CD14-positive monocyte (primary cell): ENCODE results near the gene USP1. TPM values are rescaled to one million over a fixed set of nuclear protein-coding genes. Genes with fewer than 3 reads are reported as not detected.

Source experiments
- DNase-seq, 3 donors: peaks; one replicate each; pipeline ENCODE4 v3.0.0-alpha.2; 2011 to 2022
- H2AFZ ChIP-seq: 2 replicates; pipeline ENCODE4 v1.6.0; 2012; ENCODE audit warnings: mild to moderate bottlenecking, low read depth, low read length, inconsistent platforms; ENCODE audit not compliant: insufficient read depth, poor library complexity, severe bottlenecking
- H3K27ac ChIP-seq, 2 donors: 1 replicate in 1 of 2; 2 replicates in 1 of 2; pipeline ENCODE4 v1.5.1; 2012 to 2013; ENCODE audit warnings: low read length in 2 of 2, control low read depth in 1 of 2, inconsistent platforms in 1 of 2, low read depth in 1 of 2, mild to moderate bottlenecking in 1 of 2
- H3K27me3 ChIP-seq, 2 donors: one replicate each; pipeline versions ENCODE4 v1.6.0 to v1.6.1; 2011 to 2013; ENCODE audit warnings: low read length in 2 of 2; ENCODE audit not compliant: control insufficient read depth in 2 of 2, insufficient read depth in 2 of 2
- H3K36me3 ChIP-seq, 2 donors: replicated peaks in 1 of 2; 1 replicate in 1 of 2; 2 replicates in 1 of 2; pipeline versions ENCODE4 v1.5.1 to v1.6.1; 2012 to 2013; ENCODE audit warnings: low read length in 2 of 2, control low read depth in 1 of 2, inconsistent platforms in 1 of 2, mild to moderate bottlenecking in 1 of 2; ENCODE audit not compliant: insufficient read depth in 2 of 2, control insufficient read depth in 1 of 2
- H3K4me1 ChIP-seq, 2 donors: 1 replicate in 1 of 2; 2 replicates in 1 of 2; pipeline versions ENCODE4 v1.5.1 to v1.6.1; 2012 to 2013; ENCODE audit warnings: low read length in 2 of 2, control low read depth in 1 of 2, inconsistent platforms in 1 of 2, mild to moderate bottlenecking in 1 of 2, moderate library complexity in 1 of 2; ENCODE audit not compliant: insufficient read depth in 2 of 2, control insufficient read depth in 1 of 2
- H3K4me2 ChIP-seq: replicated peaks from 2 replicates; pipeline ENCODE3; 2012; ENCODE audit warnings: low read length, moderate library complexity, mild to moderate bottlenecking; ENCODE audit not compliant: poor library complexity, severe bottlenecking; ENCODE audit errors: extremely low read depth
- H3K4me3 ChIP-seq, 3 experiments: fragments of 200-600 bp in 1 of 3; sonication (generic) in 1 of 3; replicated peaks in 1 of 3; 1 replicate in 2 of 3; 2 replicates in 1 of 3; pipeline ENCODE4 v1.5.1; 2011 to 2013; ENCODE audit warnings: low read length in 3 of 3, mild to moderate bottlenecking in 3 of 3, control low read depth in 2 of 3, low read depth in 2 of 3, inconsistent platforms in 1 of 3, moderate library complexity in 1 of 3
- H3K79me2 ChIP-seq: 2 replicates; pipeline ENCODE4 v1.6.0; 2012; ENCODE audit warnings: mild to moderate bottlenecking, control low read depth, inconsistent platforms, low read length, moderate library complexity; ENCODE audit not compliant: insufficient read depth
- H3K9ac ChIP-seq: 2 replicates; pipeline ENCODE4 v1.6.0; 2017; ENCODE audit warnings: low read length, mild to moderate bottlenecking; ENCODE audit not compliant: insufficient read depth, poor library complexity, severe bottlenecking
- H3K9me3 ChIP-seq, 2 donors: replicated peaks in 1 of 2; 1 replicate in 1 of 2; 2 replicates in 1 of 2; pipeline versions ENCODE4 v1.5.1 to v1.6.1; 2012 to 2013; ENCODE audit warnings: low read length in 2 of 2, control low read depth in 1 of 2; ENCODE audit not compliant: control insufficient read depth in 1 of 2, insufficient read depth in 1 of 2
- H4K20me1 ChIP-seq: 2 replicates; pipeline ENCODE4 v1.6.0; 2012; ENCODE audit warnings: mild to moderate bottlenecking, low read length, control low read depth, moderate library complexity; ENCODE audit not compliant: insufficient read depth
- H3K27ac Mint-ChIP-seq, 7 donors: one replicate each; pipeline ENCODE4 v1.8.0; 2020; ENCODE audit warnings: mild to moderate bottlenecking in 7 of 7, mixed read lengths in 7 of 7, moderate library complexity in 6 of 7, inconsistent platforms in 2 of 7
- H3K27me3 Mint-ChIP-seq, 3 donors: one replicate each; pipeline ENCODE4 v1.8.0; 2021 to 2022; ENCODE audit warnings: low read depth in 3 of 3, mild to moderate bottlenecking in 3 of 3, mixed read lengths in 3 of 3, moderate library complexity in 3 of 3, inconsistent platforms in 1 of 3
- H3K36me3 Mint-ChIP-seq, 2 donors: one replicate each; pipeline ENCODE4 v1.8.0; 2020; ENCODE audit warnings: mixed read lengths in 2 of 2, inconsistent platforms in 1 of 2, mild to moderate bottlenecking in 1 of 2
- H3K4me1 Mint-ChIP-seq: one replicate; pipeline ENCODE4 v1.8.0; 2020; ENCODE audit warnings: mild to moderate bottlenecking, mixed read lengths
- H3K4me3 Mint-ChIP-seq, 2 donors: one replicate each; pipeline ENCODE4 v1.8.0; 2020; ENCODE audit warnings: mild to moderate bottlenecking in 2 of 2, mixed read lengths in 2 of 2, moderate library complexity in 1 of 2
- H3K9me3 Mint-ChIP-seq, 7 donors: one replicate each; pipeline ENCODE4 v1.8.0; 2020 to 2022; ENCODE audit warnings: mixed read lengths in 7 of 7, mild to moderate bottlenecking in 6 of 7, moderate library complexity in 6 of 7, inconsistent platforms in 2 of 7
- WGBS: methylation state at CpG from one replicate; pipeline ENCODE4 v1.1.5; 2013; ENCODE audit warnings: missing lambda C conversion rate; ENCODE audit not compliant: insufficient coverage; 5-methylcytosine and 5-hydroxymethylcytosine counted together
- intact Hi-C, 2 donors: fragments of 100-400 bp; cut with micrococcal nuclease; formaldehyde crosslinking; loops; one replicate each; pipeline versions ENCODE4 v1.15.0 to v1.15.1; 2023
- polyA plus RNA-seq, 3 donors: library from polyadenylated mRNA; depleted of rRNA in 1 of 3; unstranded in 2 of 3; stranded (reverse) in 1 of 3; fragments of 300-500 nt in 2 of 3; fragments of >200 nt in 1 of 3; fragmentation: Illumina TruSeq in 2 of 3; gene quantifications; 1 replicate in 2 of 3; 2 replicates in 1 of 3; pipeline ENCODE4 v1.2.3, GENCODE V29; 2012 to 2021
- TF ChIP-seq, protein P1 (sequence below): fragments of 200-600 bp; IDR thresholded peaks from one replicate; pipeline ENCODE4 v1.8.0; 2022; ENCODE audit warnings: antibody characterized with exemption, mild to moderate bottlenecking

The USP1 gene
- polyA plus RNA-seq, 3 donors = 5.3 to 24.0 (median 13.6) TPM

DNA sequence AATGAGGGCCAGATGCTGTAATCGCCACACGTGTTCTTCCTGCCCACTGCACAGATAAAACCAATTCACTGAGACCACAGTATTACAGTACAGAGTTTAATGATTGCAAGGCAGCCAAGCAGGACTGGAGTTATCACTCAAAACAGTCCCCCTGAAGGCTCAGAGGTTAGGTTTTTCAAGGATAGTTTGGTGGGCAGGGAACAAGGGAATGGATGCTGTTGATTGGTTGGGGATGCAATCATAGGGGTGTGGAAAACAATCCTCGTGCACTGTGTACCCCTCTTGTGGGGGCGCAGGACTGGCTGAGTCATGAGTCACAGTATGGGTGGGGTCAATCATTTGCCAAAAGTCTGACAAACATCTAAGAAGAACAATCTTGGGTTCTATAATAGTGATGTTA is 12.4 kb upstream of the USP1 start:
- Mint-ChIP-seq H3K4me3 (no peak overlapping the region), H3K9me3 (no peaks in the 10 kb centered on the region), H3K27me3 (peaks cover 0 to 1% (median 0%) of the 10 kb centered on the region in 3 donors), H3K4me1 (peaks cover 13% of the 10 kb centered on the region), H3K27ac (peak overlapping the region in 1 of 7 donors; percentile 3), H3K36me3 (no peaks in the 10 kb centered on the region)
- intact Hi-C loops = no loop called here
- Histone ChIP-seq H3K4me2 (no peak overlapping the region), H4K20me1 (no peaks in the 10 kb centered on the region), H3K27ac (no peak overlapping the region), H3K79me2 (no peaks in the 10 kb centered on the region), H3K4me1 (no peaks in the 10 kb centered on the region), H3K36me3 (no peaks in the 10 kb centered on the region), H3K9me3 (no peaks in the 10 kb centered on the region), H3K4me3 (no peak overlapping the region), H3K9ac (no peak overlapping the region), H3K27me3 (no peaks in the 10 kb centered on the region), H2AFZ (peak overlapping the region; percentile 6)
- DNase-seq = no peak
- WGBS = 80% methylated on average over 3 of the region's 4 CpGs
- TF ChIP-seq, protein P1, sequence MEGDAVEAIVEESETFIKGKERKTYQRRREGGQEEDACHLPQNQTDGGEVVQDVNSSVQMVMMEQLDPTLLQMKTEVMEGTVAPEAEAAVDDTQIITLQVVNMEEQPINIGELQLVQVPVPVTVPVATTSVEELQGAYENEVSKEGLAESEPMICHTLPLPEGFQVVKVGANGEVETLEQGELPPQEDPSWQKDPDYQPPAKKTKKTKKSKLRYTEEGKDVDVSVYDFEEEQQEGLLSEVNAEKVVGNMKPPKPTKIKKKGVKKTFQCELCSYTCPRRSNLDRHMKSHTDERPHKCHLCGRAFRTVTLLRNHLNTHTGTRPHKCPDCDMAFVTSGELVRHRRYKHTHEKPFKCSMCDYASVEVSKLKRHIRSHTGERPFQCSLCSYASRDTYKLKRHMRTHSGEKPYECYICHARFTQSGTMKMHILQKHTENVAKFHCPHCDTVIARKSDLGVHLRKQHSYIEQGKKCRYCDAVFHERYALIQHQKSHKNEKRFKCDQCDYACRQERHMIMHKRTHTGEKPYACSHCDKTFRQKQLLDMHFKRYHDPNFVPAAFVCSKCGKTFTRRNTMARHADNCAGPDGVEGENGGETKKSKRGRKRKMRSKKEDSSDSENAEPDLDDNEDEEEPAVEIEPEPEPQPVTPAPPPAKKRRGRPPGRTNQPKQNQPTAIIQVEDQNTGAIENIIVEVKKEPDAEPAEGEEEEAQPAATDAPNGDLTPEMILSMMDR = no peak

DNA sequence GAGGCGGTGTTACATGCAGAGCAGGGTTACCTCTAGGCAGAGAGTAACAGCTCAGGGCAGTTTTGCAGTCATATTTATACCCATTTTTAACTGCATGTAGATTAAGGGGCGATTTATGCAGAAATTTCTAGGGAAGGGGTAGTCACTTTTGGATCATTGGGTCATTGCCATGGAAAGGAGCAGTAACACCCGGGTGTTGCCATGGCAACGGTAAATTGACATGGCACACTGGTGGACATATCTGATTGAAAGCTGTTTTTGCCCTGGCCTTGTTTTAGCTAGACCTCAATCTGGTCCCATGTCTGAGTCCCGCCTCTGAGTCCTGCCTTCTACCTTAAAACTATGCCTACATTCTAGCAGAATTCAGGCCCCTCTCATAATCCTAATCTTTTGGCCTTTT is 11.8 kb upstream of the USP1 start:
- no peaks in the 10 kb centered on the region for H3K9me3 ChIP-seq
- Mint-ChIP-seq H3K4me3 (no peak overlapping the region), H3K27me3 (peaks cover 0 to 1% (median 0%) of the 10 kb centered on the region in 3 donors), H3K36me3 (no peaks in the 10 kb centered on the region), H3K27ac (no peak overlapping the region), H3K4me1 (peaks cover 13% of the 10 kb centered on the region), H3K9me3 (no peaks in the 10 kb centered on the region)
- no peaks in the 10 kb centered on the region for H3K4me1 ChIP-seq
- intact Hi-C loops = no loop called here
- 86% methylated on average over 4 of the region's 5 CpGs for WGBS
- no peak for DNase-seq
- H3K27me3 ChIP-seq = no peaks in the 10 kb centered on the region
- peak overlapping the region; percentile 6 for H2AFZ ChIP-seq
- no peak overlapping the region for H3K27ac ChIP-seq
- no peak overlapping the region for H3K9ac ChIP-seq
- no peaks in the 10 kb centered on the region for H3K79me2 ChIP-seq
- no peak overlapping the region for H3K4me3 ChIP-seq
- no peaks in the 10 kb centered on the region for H3K36me3 ChIP-seq
- no peak overlapping the region for H3K4me2 ChIP-seq
- TF ChIP-seq, protein P1 = no peak
- H4K20me1 ChIP-seq = no peaks in the 10 kb centered on the region
